ENCODE results near the gene SLC25A21.

GRCh38 chr14:36948157-36948859, 224.1 kb downstream of the SLC25A21 start:
- TF ChIP-seq CTCF (IDR thresholded peaks at IDR 0.05) (no peak), EP300 (IDR thresholded peaks at IDR 0.05) (no peak), POLR2A (IDR thresholded peaks at IDR 0.05) (no peak), POLR2AphosphoS5 (IDR thresholded peaks at IDR 0.05) (no peak)
